ENCODE measurements around the gene CCR4. TPM values are rescaled to one million over a fixed set of nuclear protein-coding genes. Genes with fewer than 3 reads are reported as not detected.

Gene CCR4
- total and polyA plus RNA-seq, 7 donors, result 0.16 to 3.1 TPM; not detected in 5

DNA sequence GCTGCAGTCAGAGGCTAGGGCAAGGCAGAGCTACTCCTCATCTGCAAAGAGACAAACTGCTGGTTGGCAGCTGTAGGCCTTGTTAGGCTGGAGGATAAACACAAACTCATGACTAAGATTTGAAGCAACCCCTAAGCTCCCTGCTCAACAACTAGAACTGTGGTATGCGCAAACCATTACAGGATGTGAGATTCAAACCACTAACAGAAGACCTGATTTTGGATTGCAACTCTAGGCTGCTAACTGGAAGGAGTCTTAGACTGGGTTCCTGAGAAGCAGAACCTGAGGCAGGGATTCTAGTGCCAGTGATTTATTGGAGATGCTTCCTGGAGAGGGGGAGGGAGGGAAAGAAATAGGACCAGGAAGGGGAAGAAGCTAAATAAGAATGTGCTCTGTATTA, 22.5 kb downstream of the CCR4 start:
- H3K36me3 ChIP-seq, result no peaks in the 10 kb centered on the region
- no peak overlapping the region for H3K27ac ChIP-seq
- no peaks in the 10 kb centered on the region for H3K27me3 ChIP-seq
- intact Hi-C loops (cut with DNase I), result no loop called here
- WGBS, 2 donors, result 56 to 86% methylated on average over 1 of the region's 1 CpG
- H3K9me3 ChIP-seq, result no peaks in the 10 kb centered on the region
- TF ChIP-seq, protein P1, sequence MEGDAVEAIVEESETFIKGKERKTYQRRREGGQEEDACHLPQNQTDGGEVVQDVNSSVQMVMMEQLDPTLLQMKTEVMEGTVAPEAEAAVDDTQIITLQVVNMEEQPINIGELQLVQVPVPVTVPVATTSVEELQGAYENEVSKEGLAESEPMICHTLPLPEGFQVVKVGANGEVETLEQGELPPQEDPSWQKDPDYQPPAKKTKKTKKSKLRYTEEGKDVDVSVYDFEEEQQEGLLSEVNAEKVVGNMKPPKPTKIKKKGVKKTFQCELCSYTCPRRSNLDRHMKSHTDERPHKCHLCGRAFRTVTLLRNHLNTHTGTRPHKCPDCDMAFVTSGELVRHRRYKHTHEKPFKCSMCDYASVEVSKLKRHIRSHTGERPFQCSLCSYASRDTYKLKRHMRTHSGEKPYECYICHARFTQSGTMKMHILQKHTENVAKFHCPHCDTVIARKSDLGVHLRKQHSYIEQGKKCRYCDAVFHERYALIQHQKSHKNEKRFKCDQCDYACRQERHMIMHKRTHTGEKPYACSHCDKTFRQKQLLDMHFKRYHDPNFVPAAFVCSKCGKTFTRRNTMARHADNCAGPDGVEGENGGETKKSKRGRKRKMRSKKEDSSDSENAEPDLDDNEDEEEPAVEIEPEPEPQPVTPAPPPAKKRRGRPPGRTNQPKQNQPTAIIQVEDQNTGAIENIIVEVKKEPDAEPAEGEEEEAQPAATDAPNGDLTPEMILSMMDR (IDR thresholded peaks at IDR 0.05), result no peak
- no peak for TF ChIP-seq POLR2A (IDR thresholded peaks at IDR 0.05)
- TF ChIP-seq POLR2AphosphoS5 (IDR thresholded peaks at IDR 0.05), result no peak
- no peak for TF ChIP-seq EP300 (IDR thresholded peaks at IDR 0.05)
- H3K4me1 ChIP-seq, result peaks cover 0 to 7% (median 2%) of the 10 kb centered on the region in 4 donors
- DNase-seq, result no peak
- no peak overlapping the region for H3K4me3 ChIP-seq

DNA sequence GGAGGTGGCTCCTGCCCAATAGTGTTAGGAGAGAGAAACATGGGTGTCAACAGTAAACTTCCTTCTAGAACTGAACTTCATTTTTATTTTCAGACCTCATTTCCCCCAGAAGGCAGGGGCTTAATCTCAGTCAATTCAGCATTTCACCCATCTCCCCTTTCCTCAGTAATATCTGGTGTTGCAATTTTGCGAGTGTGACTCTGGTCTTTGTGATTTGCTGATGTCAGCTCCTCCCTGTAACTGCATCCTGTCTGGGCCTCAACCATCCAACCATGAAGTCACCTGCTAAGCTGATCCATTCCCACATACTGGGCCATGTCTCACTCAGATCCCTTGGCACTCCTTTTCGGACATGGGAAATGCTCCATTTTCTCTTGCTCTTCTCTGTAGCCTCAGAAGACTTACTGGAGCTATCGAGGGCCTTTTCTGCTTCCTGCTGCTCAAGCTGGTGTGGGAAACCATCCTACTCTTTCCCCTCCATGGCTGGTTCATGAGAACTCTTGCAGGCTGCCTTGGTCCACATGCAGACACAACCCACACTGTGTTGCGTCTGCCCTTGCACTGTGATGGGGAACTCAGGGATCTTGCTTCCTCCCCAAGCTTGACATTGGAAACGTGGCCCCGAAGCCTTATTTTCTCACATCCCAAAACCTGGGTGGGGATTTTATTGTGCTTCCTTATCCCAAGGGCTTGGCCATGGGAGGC, 24.6 kb downstream of the CCR4 start:
- intact Hi-C loops (cut with DNase I), result no loop called here
- Histone ChIP-seq H3K4me1 (no peaks in the 10 kb centered on the region), H3K27me3 (no peaks in the 10 kb centered on the region), H3K36me3 (no peaks in the 10 kb centered on the region), H3K4me3 (no peak overlapping the region), H3K27ac (no peak overlapping the region), H3K9me3 (no peaks in the 10 kb centered on the region)
- DNase-seq, result no peak
- WGBS, 2 donors, result 84 to 89% methylated on average over 6 of the region's 6 CpGs
- TF ChIP-seq, protein P1 (IDR thresholded peaks at IDR 0.05), result no peak
- TF ChIP-seq POLR2A (IDR thresholded peaks at IDR 0.05) (no peak), POLR2AphosphoS5 (IDR thresholded peaks at IDR 0.05) (no peak), EP300 (IDR thresholded peaks at IDR 0.05) (no peak)

DNA sequence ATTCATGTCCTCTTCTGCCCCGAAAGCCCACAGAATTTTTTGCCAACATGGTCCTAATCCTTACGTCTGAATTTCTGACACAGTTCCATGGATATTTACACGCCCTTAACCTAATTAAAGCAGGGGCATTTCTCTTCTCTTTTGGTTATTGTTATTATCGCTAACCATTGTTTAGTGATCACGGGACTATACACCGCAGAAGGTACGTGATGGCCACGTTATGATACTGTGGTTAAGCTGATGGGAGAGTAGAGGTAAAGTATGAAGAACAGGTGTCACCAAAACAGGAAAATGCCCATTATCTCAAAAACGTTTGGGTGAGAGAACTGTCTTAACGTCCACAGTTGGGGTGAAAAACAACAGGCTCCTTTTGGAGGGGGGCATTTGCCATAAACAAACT, 26.4 kb downstream of the CCR4 start:
- no peak for DNase-seq
- WGBS, 2 donors, result 73 to 79% methylated on average over 10 of the region's 10 CpGs
- Histone ChIP-seq H3K27ac (no peak overlapping the region), H3K4me1 (no peaks in the 10 kb centered on the region), H3K36me3 (no peaks in the 10 kb centered on the region), H3K27me3 (no peaks in the 10 kb centered on the region), H3K4me3 (no peak overlapping the region), H3K9me3 (no peaks in the 10 kb centered on the region)
- intact Hi-C loops (cut with DNase I), result no loop called here
- TF ChIP-seq, protein P1 (IDR thresholded peaks at IDR 0.05), result no peak
- TF ChIP-seq POLR2AphosphoS5 (IDR thresholded peaks at IDR 0.05) (no peak), POLR2A (IDR thresholded peaks at IDR 0.05) (no peak), EP300 (IDR thresholded peaks at IDR 0.05) (no peak)

DNA sequence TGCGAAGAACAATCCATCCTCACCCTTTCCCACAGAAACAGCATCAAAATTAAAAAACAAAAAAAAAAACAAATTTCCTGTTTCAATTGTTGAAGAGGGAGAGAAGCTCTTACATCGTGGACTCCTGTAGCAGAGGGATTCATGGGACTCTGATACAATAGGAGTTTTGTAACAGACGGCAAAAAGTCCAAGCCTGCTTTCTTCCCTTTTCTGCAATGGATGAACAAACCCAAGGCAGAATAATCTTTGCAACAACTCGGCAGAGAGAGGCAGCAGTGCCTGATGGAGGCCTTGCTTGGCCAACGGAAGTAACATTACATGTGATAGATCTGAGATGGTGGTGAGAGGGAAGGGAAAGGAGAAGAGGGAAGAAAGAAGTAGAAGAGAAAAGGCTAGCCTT, 26.9 kb downstream of the CCR4 start:
- intact Hi-C loops (cut with DNase I), result no loop called here
- no peak for DNase-seq

More for the DNA sequence above, 26.9 kb downstream of the CCR4 start:
- H3K9me3 ChIP-seq, result no peaks in the 10 kb centered on the region
- H3K4me3 ChIP-seq, result no peak overlapping the region
- 86 to 87% methylated on average over 5 of the region's 5 CpGs for WGBS, 2 donors
- no peaks in the 10 kb centered on the region for H3K36me3 ChIP-seq
- H3K4me1 ChIP-seq, result no peaks in the 10 kb centered on the region
- TF ChIP-seq POLR2A (IDR thresholded peaks at IDR 0.05) (no peak), EP300 (IDR thresholded peaks at IDR 0.05) (no peak), POLR2AphosphoS5 (IDR thresholded peaks at IDR 0.05) (no peak)
- TF ChIP-seq, protein P1 (IDR thresholded peaks at IDR 0.05), result no peak
- no peaks in the 10 kb centered on the region for H3K27me3 ChIP-seq
- H3K27ac ChIP-seq, result no peak overlapping the region

Measured in sigmoid colon (tissue), 7 donors.